OCI-LY3 (cell line): Measurements from ENCODE around the gene IL3RA.

Source experiments
- H2AFZ ChIP-seq: fragments of 200-600, 300-600 bp; shearing (Covaris generic); 2 replicates; pipeline ENCODE4 v1.6.0; 2014; ENCODE audit warnings: antibody characterized with exemption, low read depth, low read length
- H3K27ac ChIP-seq: fragments of 200-600, 300-600 bp; sonication (generic); 2 replicates; pipeline ENCODE4 v1.5.1; 2014; ENCODE audit warnings: mild to moderate bottlenecking, low read length, moderate library complexity, mixed read lengths
- H3K27me3 ChIP-seq: fragments of 200-600, 300-600 bp; sonication (generic); 2 replicates; pipeline ENCODE4 v1.6.1; 2014; ENCODE audit warnings: low read depth, low read length, mixed read lengths
- H3K36me3 ChIP-seq: fragments of 200-600, 300-600 bp; sonication (generic); replicated peaks from 2 replicates; pipeline ENCODE3; 2014; ENCODE audit warnings: low read depth, low read length, mixed read lengths
- H3K4me1 ChIP-seq: fragments of 300-600, 200-600 bp; sonication (generic); 2 replicates; pipeline ENCODE4 v1.6.1; 2014; ENCODE audit warnings: low read length, mixed read lengths
- H3K4me2 ChIP-seq: fragments of 200-600, 300-600 bp; sonication (generic); 2 replicates; pipeline ENCODE4 v1.6.1; 2014; ENCODE audit warnings: low read length, mixed read lengths
- H3K4me3 ChIP-seq: fragments of 300-600, 200-600 bp; sonication (generic); 2 replicates; pipeline ENCODE4 v1.5.1; 2014; ENCODE audit warnings: antibody characterized with exemption, mild to moderate bottlenecking, low read length, moderate library complexity
- H3K79me2 ChIP-seq: fragments of 300-600, 200-600 bp; shearing (Covaris generic); 2 replicates; pipeline ENCODE4 v1.6.1; 2014; ENCODE audit warnings: mild to moderate bottlenecking, low read length, mixed read lengths
- H3K9ac ChIP-seq: fragments of 300-600, 200-600 bp; shearing (Covaris generic); 2 replicates; pipeline ENCODE4 v1.6.0; 2014; ENCODE audit warnings: mild to moderate bottlenecking, low read length, moderate library complexity
- H3K9me3 ChIP-seq: fragments of 200-600, 300-600 bp; shearing (Covaris generic); 2 replicates; pipeline ENCODE4 v1.6.1; 2014; ENCODE audit warnings: low read length, mixed read lengths; ENCODE audit not compliant: insufficient read depth
- H4K20me1 ChIP-seq: fragments of 200-600, 300-600 bp; sonication (generic); 2 replicates; pipeline ENCODE4 v1.6.1; 2016; ENCODE audit warnings: low read length, mixed read lengths; ENCODE audit not compliant: insufficient read depth
- EZH2phosphoT487 ChIP-seq: fragments of 200-600 bp; shearing (Covaris generic); IDR thresholded peaks from 2 replicates; pipeline ENCODE4 v1.6.1; 2018; ENCODE audit warnings: antibody characterized with exemption, mixed run types, low read depth
- TF ChIP-seq, protein P1 (sequence below): fragments of 200-600, 300-600 bp; sonication (generic); IDR thresholded peaks from 2 replicates; pipeline ENCODE4 v1.5.1; 2014; ENCODE audit warnings: antibody characterized with exemption, low read length, low read depth

IL3RA gene

DNA sequence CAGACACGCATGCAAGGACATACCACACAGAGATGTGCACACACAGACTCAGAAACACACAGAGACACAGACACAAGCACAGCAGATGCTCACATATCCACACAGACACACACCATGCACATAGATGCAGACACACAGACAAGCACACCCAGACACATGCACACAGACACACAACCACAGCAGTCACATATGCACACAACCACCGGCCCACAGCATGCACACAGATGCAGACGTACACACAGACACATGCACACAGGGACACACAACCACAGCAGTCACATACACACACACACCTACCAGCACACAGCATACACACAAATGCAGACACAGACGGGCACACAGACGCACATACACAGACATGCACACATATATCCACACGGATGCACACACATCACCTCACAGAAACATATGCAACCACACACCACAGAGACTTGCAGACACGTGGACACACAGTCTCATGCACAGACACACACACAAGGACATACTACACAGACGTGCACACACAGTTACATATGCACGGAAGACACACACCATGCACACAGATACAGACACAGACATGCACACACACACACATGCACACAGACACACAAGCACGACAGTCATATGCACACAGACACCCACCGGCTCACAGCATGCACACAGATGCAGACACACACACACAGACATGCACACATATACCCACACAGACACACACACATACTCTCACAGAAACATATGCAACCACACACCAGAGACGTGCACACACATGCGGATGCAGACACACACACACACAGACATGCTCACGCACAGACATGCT is 80.6 kb downstream of the IL3RA start:
- Histone ChIP-seq H3K4me2 (no peak overlapping the region), H3K27me3 (no peaks in the 10 kb centered on the region), H4K20me1 (peaks cover 20% of the 10 kb centered on the region), H2AFZ (no peak overlapping the region), H3K4me1 (no peaks in the 10 kb centered on the region), H3K79me2 (no peaks in the 10 kb centered on the region), H3K36me3 (peaks cover 82% of the 10 kb centered on the region), H3K9ac (no peak overlapping the region), H3K4me3 (no peak overlapping the region), H3K9me3 (peaks cover 14% of the 10 kb centered on the region), H3K27ac (no peak overlapping the region)
- no peak for TF ChIP-seq EZH2phosphoT487
- TF ChIP-seq, protein P1, sequence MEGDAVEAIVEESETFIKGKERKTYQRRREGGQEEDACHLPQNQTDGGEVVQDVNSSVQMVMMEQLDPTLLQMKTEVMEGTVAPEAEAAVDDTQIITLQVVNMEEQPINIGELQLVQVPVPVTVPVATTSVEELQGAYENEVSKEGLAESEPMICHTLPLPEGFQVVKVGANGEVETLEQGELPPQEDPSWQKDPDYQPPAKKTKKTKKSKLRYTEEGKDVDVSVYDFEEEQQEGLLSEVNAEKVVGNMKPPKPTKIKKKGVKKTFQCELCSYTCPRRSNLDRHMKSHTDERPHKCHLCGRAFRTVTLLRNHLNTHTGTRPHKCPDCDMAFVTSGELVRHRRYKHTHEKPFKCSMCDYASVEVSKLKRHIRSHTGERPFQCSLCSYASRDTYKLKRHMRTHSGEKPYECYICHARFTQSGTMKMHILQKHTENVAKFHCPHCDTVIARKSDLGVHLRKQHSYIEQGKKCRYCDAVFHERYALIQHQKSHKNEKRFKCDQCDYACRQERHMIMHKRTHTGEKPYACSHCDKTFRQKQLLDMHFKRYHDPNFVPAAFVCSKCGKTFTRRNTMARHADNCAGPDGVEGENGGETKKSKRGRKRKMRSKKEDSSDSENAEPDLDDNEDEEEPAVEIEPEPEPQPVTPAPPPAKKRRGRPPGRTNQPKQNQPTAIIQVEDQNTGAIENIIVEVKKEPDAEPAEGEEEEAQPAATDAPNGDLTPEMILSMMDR = no peak

GRCh38 chrX:1417921-1418771 is 81.6 kb downstream of the IL3RA start:
- no peak overlapping the region for H3K9ac ChIP-seq
- peaks cover 21% of the 10 kb centered on the region for H3K9me3 ChIP-seq
- H3K4me2 ChIP-seq = no peak overlapping the region
- peaks cover 86% of the 10 kb centered on the region for H3K36me3 ChIP-seq
- H3K4me3 ChIP-seq = no peak overlapping the region
- peaks cover 20% of the 10 kb centered on the region for H4K20me1 ChIP-seq
- no peaks in the 10 kb centered on the region for H3K27me3 ChIP-seq
- no peaks in the 10 kb centered on the region for H3K4me1 ChIP-seq
- H2AFZ ChIP-seq = no peak overlapping the region
- no peak overlapping the region for H3K27ac ChIP-seq
- no peaks in the 10 kb centered on the region for H3K79me2 ChIP-seq
- TF ChIP-seq EZH2phosphoT487 = no peak
- TF ChIP-seq, protein P1 = no peak

DNA sequence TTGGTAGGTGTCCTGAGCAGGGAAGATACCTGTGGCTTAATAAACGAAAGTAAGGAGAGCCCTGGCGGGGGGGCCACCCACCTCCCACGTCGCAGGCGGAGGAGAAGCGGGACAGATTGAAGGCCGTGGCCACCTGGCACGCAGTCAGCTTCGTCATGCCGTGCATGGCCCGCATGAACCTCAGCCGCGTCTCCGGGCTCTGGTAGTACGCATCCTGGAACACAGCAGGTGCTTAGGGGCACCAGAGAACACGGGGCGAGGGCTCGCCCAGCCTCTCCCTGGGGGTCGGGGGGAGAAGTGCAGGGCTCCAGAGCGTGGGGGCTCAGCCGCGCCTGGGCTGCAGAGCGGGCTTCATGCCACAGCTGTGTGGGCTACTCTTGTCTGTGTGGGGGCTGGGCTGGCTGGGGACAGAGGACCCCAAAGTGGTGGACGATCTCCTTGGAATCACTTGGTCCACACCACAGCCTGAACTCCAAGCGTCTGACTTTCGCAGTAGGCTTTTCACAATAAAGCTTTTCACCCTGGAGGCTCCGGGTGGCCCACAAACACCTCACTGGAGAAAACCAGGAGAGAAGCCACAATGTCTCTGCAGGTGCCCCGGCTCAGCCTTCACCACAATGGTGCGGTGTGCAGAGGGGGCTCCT is 82.4 kb downstream of the IL3RA start:
- Histone ChIP-seq H3K4me2 (no peak overlapping the region), H3K9me3 (peaks cover 25% of the 10 kb centered on the region), H4K20me1 (peaks cover 18% of the 10 kb centered on the region), H3K36me3 (peaks cover 86% of the 10 kb centered on the region), H3K79me2 (no peaks in the 10 kb centered on the region), H3K27ac (no peak overlapping the region), H3K4me3 (no peak overlapping the region), H3K4me1 (no peaks in the 10 kb centered on the region), H3K9ac (no peak overlapping the region), H3K27me3 (no peaks in the 10 kb centered on the region), H2AFZ (no peak overlapping the region)
- no peak for TF ChIP-seq EZH2phosphoT487
- TF ChIP-seq, protein P1 = no peak
